Body of pancreas (tissue), 4 donors: ENCODE results near the gene ATP2C2. TPM values are rescaled to one million over a fixed set of nuclear protein-coding genes. Genes with fewer than 3 reads are reported as not detected.
"Not testable (repeated sequence)": the region's sequence is repeated elsewhere in the genome, so short reads cannot be mapped to it uniquely, and the experiment has no call there.

Experiments used
- ATAC-seq: fragments of 150-250 bp; one replicate; pipeline ENCODE4 v1.9.1; 2016
- DNase-seq, 4 donors: peaks; one replicate each; pipeline ENCODE4 v3.0.0-alpha.2; 2019
- H3K27ac ChIP-seq, 4 donors: fragments of 200-600 bp; sonication (generic); 1 replicate in 3 of 4; 2 replicates in 1 of 4; pipeline versions ENCODE4 v1.5.1 to v1.6.1; 2016 to 2019; ENCODE audit warnings: mild to moderate bottlenecking in 1 of 4, mixed read lengths in 1 of 4, moderate library complexity in 1 of 4
- H3K27me3 ChIP-seq, 2 donors: fragments of 200-600 bp; sonication (generic); one replicate each; pipeline ENCODE4 v1.6.0; 2016; ENCODE audit warnings: mild to moderate bottlenecking in 1 of 2
- H3K36me3 ChIP-seq, 2 donors: fragments of 200-600 bp; sonication (generic); replicated peaks in 1 of 2; 2 replicates each; pipeline ENCODE4 v1.5.1; 2016; ENCODE audit warnings: low read depth in 2 of 2; ENCODE audit not compliant: insufficient read depth in 1 of 2
- H3K4me1 ChIP-seq: fragments of 200-600 bp; sonication (generic); one replicate; pipeline ENCODE4 v1.6.0; 2016
- H3K4me3 ChIP-seq, 2 donors: fragments of 200-600 bp; sonication (generic); 1 replicate in 1 of 2; 2 replicates in 1 of 2; pipeline ENCODE4 v1.5.1; 2016 to 2019
- H3K9me3 ChIP-seq, 3 donors: fragments of 200-600 bp; sonication (generic); 1 replicate in 2 of 3; 2 replicates in 1 of 3; pipeline ENCODE4 v1.5.1; 2016
- POLR2A ChIP-seq, 3 donors: fragments of 450-650 bp; IDR thresholded peaks; one replicate each; pipeline ENCODE4 v1.6.1; 2016; ENCODE audit warnings: antibody characterized with exemption in 3 of 3, mild to moderate bottlenecking in 2 of 3
- WGBS, 2 donors: methylation state at CpG; one replicate each; pipeline ENCODE4 v1.1.5; 2017; 5-methylcytosine and 5-hydroxymethylcytosine counted together
- intact Hi-C: fragments of 100-400 bp; cut with DNase I; formaldehyde crosslinking; loops from one replicate; pipeline ENCODE4 v1.15.1; 2023
- total RNA-seq, 2 donors: library from RNA; depleted of rRNA; stranded (reverse); fragments of >200 nt; gene quantifications; one replicate each; pipeline ENCODE4 v1.1.0, GENCODE V29; 2016
- TF ChIP-seq, protein P1 (sequence below), 7 experiments: fragments of 450-650 bp in 4 of 7; fragments of 200-600 bp in 3 of 7; sonication (generic) in 3 of 7; IDR thresholded peaks; one replicate each; pipeline ENCODE4 v1.5.1; 2016 to 2019; ENCODE audit warnings: antibody characterized with exemption in 7 of 7

ATP2C2 gene
- total RNA-seq, 2 donors from 2014 or later: 2.1 to 18.1 TPM

DNA sequence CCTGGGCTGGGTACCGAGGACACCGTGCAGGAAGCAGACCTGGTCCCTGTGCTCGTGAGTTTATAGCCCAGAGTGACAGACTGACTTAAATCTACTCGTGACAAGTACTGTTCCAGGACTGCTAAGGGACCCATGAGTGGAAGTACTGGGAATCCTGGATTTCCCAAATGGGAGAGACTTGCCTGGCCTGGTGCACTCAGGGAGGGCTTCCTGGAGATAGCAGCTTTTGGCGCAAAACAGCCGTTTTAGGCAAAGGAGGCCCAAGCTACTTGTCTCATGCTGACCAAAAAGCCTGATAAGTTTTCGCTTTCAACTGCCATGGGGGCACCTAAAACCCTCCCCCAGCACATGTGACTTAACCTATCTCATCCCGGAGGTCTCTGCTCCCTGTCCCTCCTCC is 51.4 kb downstream of the ATP2C2 start:
- Histone ChIP-seq H3K4me1 (no peaks in the 10 kb centered on the region), H3K27ac (no peak overlapping the region), H3K4me3 (no peak overlapping the region), H3K27me3 (no peaks in the 10 kb centered on the region), H3K36me3 (no peaks in the 10 kb centered on the region), H3K9me3 (peaks cover 0 to 6% (median 0%) of the 10 kb centered on the region in 3 donors)
- 83 to 87% methylated on average over 8 of the region's 8 CpGs for WGBS, 2 donors
- intact Hi-C loops: no loop called here
- TF ChIP-seq POLR2A (IDR thresholded peaks at IDR 0.05): no peak
- TF ChIP-seq, protein P1, sequence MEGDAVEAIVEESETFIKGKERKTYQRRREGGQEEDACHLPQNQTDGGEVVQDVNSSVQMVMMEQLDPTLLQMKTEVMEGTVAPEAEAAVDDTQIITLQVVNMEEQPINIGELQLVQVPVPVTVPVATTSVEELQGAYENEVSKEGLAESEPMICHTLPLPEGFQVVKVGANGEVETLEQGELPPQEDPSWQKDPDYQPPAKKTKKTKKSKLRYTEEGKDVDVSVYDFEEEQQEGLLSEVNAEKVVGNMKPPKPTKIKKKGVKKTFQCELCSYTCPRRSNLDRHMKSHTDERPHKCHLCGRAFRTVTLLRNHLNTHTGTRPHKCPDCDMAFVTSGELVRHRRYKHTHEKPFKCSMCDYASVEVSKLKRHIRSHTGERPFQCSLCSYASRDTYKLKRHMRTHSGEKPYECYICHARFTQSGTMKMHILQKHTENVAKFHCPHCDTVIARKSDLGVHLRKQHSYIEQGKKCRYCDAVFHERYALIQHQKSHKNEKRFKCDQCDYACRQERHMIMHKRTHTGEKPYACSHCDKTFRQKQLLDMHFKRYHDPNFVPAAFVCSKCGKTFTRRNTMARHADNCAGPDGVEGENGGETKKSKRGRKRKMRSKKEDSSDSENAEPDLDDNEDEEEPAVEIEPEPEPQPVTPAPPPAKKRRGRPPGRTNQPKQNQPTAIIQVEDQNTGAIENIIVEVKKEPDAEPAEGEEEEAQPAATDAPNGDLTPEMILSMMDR (IDR thresholded peaks at IDR 0.05): no peak
- DNase-seq: no peak
- ATAC-seq: no peak

DNA sequence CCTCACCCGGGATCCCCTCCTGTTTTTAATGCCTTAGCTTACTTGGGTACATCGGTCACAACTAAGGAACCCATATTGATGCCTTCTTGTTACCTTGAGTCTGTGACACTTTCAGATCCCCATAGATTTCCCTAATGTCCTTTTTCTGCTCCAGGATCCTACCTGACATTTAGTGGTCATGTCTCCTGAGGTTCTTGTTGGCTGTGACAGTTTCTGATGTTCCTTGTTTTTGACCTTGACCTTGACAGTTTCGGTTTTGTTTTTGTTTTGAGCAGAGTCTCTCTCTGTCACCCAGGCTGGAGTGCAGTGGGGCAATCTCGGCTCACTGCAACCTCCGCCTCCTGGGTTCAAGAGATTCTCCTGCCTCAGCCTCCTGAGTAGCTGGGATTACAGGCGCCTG is 52.2 kb downstream of the ATP2C2 start:
- not testable (repeated sequence) for ATAC-seq, DNase-seq

DNA sequence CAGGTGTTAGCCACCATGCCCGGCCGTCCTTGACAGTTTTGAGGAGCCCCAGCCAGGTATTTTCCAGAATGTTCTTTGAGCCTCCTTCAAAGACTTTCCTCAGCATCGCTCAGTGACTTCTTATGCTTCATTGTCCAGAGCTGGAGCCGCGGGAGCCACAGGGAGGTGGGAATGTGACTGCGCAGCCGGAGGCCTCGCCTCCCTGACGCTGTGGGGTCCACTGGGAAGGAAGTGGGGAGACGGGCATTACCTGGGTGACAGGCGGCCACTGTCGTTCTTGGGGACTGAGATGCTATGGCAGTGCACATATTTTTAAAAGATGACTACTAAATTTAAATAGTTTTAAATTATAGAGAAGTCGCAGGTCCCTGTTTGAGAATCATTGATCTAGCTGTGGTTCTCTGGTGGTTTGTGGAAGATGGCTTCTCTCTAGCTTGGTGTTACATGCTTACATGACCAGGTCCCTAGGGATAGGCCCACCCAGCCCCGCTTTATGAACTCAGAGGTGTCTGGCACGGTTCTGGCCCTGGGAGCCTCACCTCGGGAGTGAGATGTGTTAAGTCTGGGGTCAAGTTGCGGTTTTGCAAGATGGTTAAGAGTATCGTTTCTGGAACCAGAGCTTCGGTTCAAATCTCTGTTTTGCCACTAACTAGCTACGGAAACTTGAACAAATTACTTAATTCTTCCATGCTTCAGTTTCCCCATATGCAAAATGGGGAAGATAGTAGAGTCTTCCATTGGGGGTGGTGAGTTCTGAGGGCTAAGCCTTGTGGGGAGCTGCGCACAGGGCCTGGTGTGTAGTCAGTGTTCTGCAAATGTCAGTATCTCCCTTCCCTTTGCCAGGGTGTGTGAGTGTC is 53.0 kb downstream of the ATP2C2 start:
- H3K9me3 ChIP-seq: peaks cover 0 to 6% (median 0%) of the 10 kb centered on the region in 3 donors
- H3K27ac ChIP-seq: no peak overlapping the region
- TF ChIP-seq, protein P1 (IDR thresholded peaks at IDR 0.05): no peak
- TF ChIP-seq POLR2A (IDR thresholded peaks at IDR 0.05): no peak
- WGBS, 2 donors: 80 to 89% methylated on average over 21 of the region's 21 CpGs
- DNase-seq: no peak
- H3K36me3 ChIP-seq: no peaks in the 10 kb centered on the region
- H3K4me1 ChIP-seq: no peaks in the 10 kb centered on the region
- intact Hi-C loops: no loop called here
- no peak overlapping the region for H3K4me3 ChIP-seq
- no peak for ATAC-seq
- H3K27me3 ChIP-seq: no peaks in the 10 kb centered on the region

More for the DNA sequence above, 52.2 kb downstream of the ATP2C2 start:
- intact Hi-C loops, H3K4me3 ChIP-seq, H3K4me1 ChIP-seq, H3K27me3 ChIP-seq, H3K27ac ChIP-seq, H3K36me3 ChIP-seq, H3K9me3 ChIP-seq: not testable (repeated sequence)
- 59% methylated on average over 4 to 6 of the region's 6 CpGs for WGBS, 2 donors

DNA sequence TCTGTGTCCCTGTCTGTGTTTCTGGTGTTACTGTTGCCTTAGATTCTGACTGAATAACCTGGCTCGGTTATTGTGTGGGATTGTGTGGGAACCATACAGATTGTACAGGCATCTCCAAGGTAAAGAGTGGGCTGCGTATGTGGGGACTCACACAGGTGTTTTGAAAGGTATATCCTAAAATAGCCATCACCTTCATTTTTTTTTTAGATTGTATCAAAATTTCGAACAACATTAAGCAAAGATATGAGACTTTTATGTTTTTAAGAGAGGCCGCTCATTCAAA is 53.5 kb downstream of the ATP2C2 start:
- ATAC-seq: no peak
- H3K27me3 ChIP-seq: no peaks in the 10 kb centered on the region
- H3K36me3 ChIP-seq: no peaks in the 10 kb centered on the region
- intact Hi-C loops: no loop called here
- peaks cover 0 to 6% (median 0%) of the 10 kb centered on the region in 3 donors for H3K9me3 ChIP-seq
- H3K27ac ChIP-seq: no peak overlapping the region
- TF ChIP-seq, protein P1 (IDR thresholded peaks at IDR 0.05): no peak
- TF ChIP-seq POLR2A (IDR thresholded peaks at IDR 0.05): no peak
- WGBS, 2 donors: 67 to 74% methylated on average over 4 of the region's 4 CpGs
- no peak overlapping the region for H3K4me3 ChIP-seq
- no peaks in the 10 kb centered on the region for H3K4me1 ChIP-seq
- DNase-seq: no peak

DNA sequence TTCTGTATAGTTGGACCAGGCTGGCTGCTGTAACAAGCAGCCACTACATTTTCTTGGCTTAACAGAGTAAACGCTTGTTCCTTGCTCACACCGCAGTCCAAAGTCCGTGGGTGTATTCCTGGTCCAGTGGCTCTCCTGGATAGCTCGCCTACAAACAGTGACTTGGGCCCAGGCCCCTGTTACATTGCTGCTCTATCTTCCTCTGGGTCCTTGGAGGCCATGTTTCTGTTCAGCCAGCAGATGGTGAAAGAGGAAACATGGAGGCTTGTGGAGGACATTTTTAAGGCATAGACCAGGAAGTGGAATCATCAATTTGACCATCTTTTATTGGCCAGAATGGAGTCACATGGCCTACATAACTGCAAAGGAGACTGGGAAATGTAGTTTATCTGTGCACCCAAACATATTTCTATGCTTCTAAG is 55.1 kb downstream of the ATP2C2 start:
- Histone ChIP-seq H3K27ac (no peak overlapping the region), H3K9me3 (peaks cover 0 to 6% (median 0%) of the 10 kb centered on the region in 3 donors), H3K27me3 (no peaks in the 10 kb centered on the region), H3K4me1 (no peaks in the 10 kb centered on the region), H3K36me3 (no peaks in the 10 kb centered on the region), H3K4me3 (no peak overlapping the region)
- intact Hi-C loops: no loop called here
- no peak for TF ChIP-seq POLR2A (IDR thresholded peaks at IDR 0.05)
- TF ChIP-seq, protein P1 (IDR thresholded peaks at IDR 0.05): no peak
- WGBS, 2 donors: 91 to 96% methylated on average over 4 of the region's 4 CpGs
- DNase-seq (no peak), ATAC-seq (no peak)
